ENCODE data around the gene DAO. TPM values are rescaled to one million over a fixed set of nuclear protein-coding genes. Genes with fewer than 3 reads are reported as not detected.

The DAO gene
- polyA plus RNA-seq, 2 donors = not detected

- Histone ChIP-seq H3K27ac (ENCODE audit: low read depth in 2 of 2, low read length in 1 of 2) (no peak overlapping the region), H3K4me3 (ENCODE audit: low read depth in 1 of 2, low read length in 2 of 2) (no peak overlapping the region), H3K27me3 (ENCODE audit: control insufficient read depth in 1 of 2, insufficient read depth in 2 of 2, low read length in 2 of 2) (no peaks in the 10 kb centered on the region), H3K4me1 (ENCODE audit: control insufficient read depth in 2 of 2, insufficient read depth in 2 of 2, low read length in 1 of 2) (peaks cover 0 to 2% of the 10 kb centered on the region in 2 donors), H3K36me3 (ENCODE audit: control insufficient read depth in 2 of 2, insufficient read depth in 2 of 2, low read length in 1 of 2) (no peaks in the 10 kb centered on the region), H3K9me3 (ENCODE audit: control insufficient read depth in 2 of 2, insufficient read depth in 1 of 2, low read depth in 1 of 2, low read length in 1 of 2) (no peaks in the 10 kb centered on the region)
- 94 to 97% methylated on average over 9 of the region's 9 CpGs for WGBS, 2 donors
Measured at GRCh38 chr12:108912361-108912760, 32.5 kb downstream of the DAO start.

- H3K36me3 ChIP-seq (ENCODE audit: control insufficient read depth in 2 of 2, insufficient read depth in 2 of 2, low read length in 1 of 2) = no peaks in the 10 kb centered on the region
- no peaks in the 10 kb centered on the region for H3K9me3 ChIP-seq (ENCODE audit: control insufficient read depth in 2 of 2, insufficient read depth in 1 of 2, low read depth in 1 of 2, low read length in 1 of 2)
- WGBS, 2 donors = 20 to 33% methylated on average over 4 of the region's 4 CpGs
- H3K27me3 ChIP-seq (ENCODE audit: control insufficient read depth in 1 of 2, insufficient read depth in 2 of 2, low read length in 2 of 2) = no peaks in the 10 kb centered on the region
- H3K27ac ChIP-seq (ENCODE audit: low read depth in 2 of 2, low read length in 1 of 2) = no peak overlapping the region
- peaks cover 0 to 2% of the 10 kb centered on the region in 2 donors for H3K4me1 ChIP-seq (ENCODE audit: control insufficient read depth in 2 of 2, insufficient read depth in 2 of 2, low read length in 1 of 2)
- H3K4me3 ChIP-seq (ENCODE audit: low read depth in 1 of 2, low read length in 2 of 2) = no peak overlapping the region
Measured at GRCh38 chr12:108914121-108914531, 34.2 kb downstream of the DAO start.

DNA sequence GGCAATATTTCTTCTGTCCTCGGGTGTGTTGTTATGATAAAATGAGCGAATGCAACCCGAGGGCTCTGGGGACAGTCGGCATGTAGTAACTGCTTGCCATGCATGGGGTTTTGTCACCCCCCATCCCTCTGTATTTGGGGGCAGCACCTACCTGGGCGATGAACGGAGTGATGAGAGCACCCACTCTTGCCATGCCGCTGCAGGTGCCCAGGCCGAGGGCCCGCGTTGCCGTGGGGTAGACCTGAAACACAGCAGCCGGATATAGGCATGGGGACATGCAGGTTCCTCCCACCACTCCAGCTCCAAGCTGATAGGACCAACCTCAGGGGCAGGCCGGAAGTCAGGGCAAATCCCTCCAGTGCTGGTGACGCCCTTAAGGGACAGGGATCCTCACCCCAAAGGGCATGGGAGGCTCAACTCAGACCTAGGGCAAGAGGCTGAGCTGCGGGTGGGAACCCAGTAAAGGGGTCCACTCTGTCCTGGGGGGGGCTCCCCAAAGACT lies 35.8 kb downstream of the DAO start:
- H3K9me3 ChIP-seq (ENCODE audit: control insufficient read depth in 2 of 2, insufficient read depth in 1 of 2, low read depth in 1 of 2, low read length in 1 of 2) = no peaks in the 10 kb centered on the region
- WGBS, 2 donors = 81 to 86% methylated on average over 15 of the region's 15 CpGs
- peaks cover 0 to 2% of the 10 kb centered on the region in 2 donors for H3K4me1 ChIP-seq (ENCODE audit: control insufficient read depth in 2 of 2, insufficient read depth in 2 of 2, low read length in 1 of 2)

DNA sequence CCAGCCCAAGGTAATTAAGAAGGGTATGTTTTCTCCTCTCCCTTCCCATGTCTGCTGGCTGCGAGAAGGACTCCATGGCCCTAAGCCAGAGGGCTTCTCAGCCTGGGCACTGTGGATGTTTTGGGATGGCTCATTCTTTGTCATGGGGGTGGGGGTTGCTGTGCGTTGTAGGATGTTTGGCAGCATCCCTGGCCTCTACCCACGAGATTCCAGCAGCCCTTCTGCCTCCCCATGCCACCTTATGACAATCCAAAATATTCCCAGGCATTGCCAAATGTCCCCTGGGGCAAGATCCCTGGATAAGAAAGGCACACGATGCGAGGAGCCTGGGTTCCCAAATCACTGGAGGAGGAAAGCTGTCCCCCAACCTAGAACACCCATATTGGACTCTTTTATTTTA lies 36.4 kb downstream of the DAO start:
- Histone ChIP-seq H3K36me3 (ENCODE audit: control insufficient read depth in 2 of 2, insufficient read depth in 2 of 2, low read length in 1 of 2) (no peaks in the 10 kb centered on the region), H3K27me3 (ENCODE audit: control insufficient read depth in 1 of 2, insufficient read depth in 2 of 2, low read length in 2 of 2) (no peaks in the 10 kb centered on the region), H3K4me3 (ENCODE audit: low read depth in 1 of 2, low read length in 2 of 2) (no peak overlapping the region), H3K9me3 (ENCODE audit: control insufficient read depth in 2 of 2, insufficient read depth in 1 of 2, low read depth in 1 of 2, low read length in 1 of 2) (no peaks in the 10 kb centered on the region), H3K27ac (ENCODE audit: low read depth in 2 of 2, low read length in 1 of 2) (no peak overlapping the region), H3K4me1 (ENCODE audit: control insufficient read depth in 2 of 2, insufficient read depth in 2 of 2, low read length in 1 of 2) (peaks cover 0 to 2% of the 10 kb centered on the region in 2 donors)
- 50 to 57% methylated on average over 5 of the region's 5 CpGs for WGBS, 2 donors

More for the DNA sequence above, 35.8 kb downstream of the DAO start:
- Histone ChIP-seq H3K4me3 (ENCODE audit: low read depth in 1 of 2, low read length in 2 of 2) (no peak overlapping the region), H3K27me3 (ENCODE audit: control insufficient read depth in 1 of 2, insufficient read depth in 2 of 2, low read length in 2 of 2) (no peaks in the 10 kb centered on the region), H3K27ac (ENCODE audit: low read depth in 2 of 2, low read length in 1 of 2) (no peak overlapping the region), H3K36me3 (ENCODE audit: control insufficient read depth in 2 of 2, insufficient read depth in 2 of 2, low read length in 1 of 2) (no peaks in the 10 kb centered on the region)

GRCh38 chr12:108918206-108918605 lies 38.3 kb downstream of the DAO start:
- 62 to 65% methylated on average over 2 of the region's 2 CpGs for WGBS, 2 donors
- H3K36me3 ChIP-seq (ENCODE audit: control insufficient read depth in 2 of 2, insufficient read depth in 2 of 2, low read length in 1 of 2) = no peaks in the 10 kb centered on the region

DNA sequence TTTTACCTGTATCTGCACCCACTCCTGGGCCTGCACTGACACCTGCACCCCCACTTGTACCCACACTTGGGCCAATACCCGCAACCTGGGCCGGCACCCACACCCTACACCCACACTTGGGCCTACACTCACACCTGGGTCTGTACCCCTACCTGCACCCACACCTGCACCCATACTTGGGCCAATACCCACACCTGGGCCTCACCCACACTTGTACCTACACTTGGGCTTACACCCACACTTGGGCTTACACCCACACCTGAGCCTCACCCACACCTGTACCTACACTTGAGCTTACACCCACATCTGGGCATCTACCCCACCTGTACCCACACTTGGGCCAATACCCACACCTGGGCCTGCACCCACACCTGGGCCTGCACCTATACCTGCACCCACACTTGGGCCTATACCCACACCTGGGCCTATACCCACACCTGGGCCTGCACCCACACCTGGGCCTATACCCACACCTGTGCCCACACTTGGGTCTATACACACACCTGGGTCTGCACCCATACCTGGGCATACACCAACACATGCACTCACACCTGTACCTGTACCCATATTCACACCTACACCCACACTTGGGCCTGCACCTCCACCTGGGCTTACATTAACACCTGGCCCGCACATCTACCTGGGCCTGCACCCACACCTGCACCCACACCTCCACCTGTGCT lies 39.2 kb downstream of the DAO start:
- Histone ChIP-seq H3K27me3 (ENCODE audit: control insufficient read depth in 1 of 2, insufficient read depth in 2 of 2, low read length in 2 of 2) (no peaks in the 10 kb centered on the region), H3K9me3 (ENCODE audit: control insufficient read depth in 2 of 2, insufficient read depth in 1 of 2, low read depth in 1 of 2, low read length in 1 of 2) (peaks cover 3 to 5% of the 10 kb centered on the region in 2 donors), H3K4me3 (ENCODE audit: low read depth in 1 of 2, low read length in 2 of 2) (no peak overlapping the region), H3K36me3 (ENCODE audit: control insufficient read depth in 2 of 2, insufficient read depth in 2 of 2, low read length in 1 of 2) (no peaks in the 10 kb centered on the region), H3K4me1 (ENCODE audit: control insufficient read depth in 2 of 2, insufficient read depth in 2 of 2, low read length in 1 of 2) (no peaks in the 10 kb centered on the region), H3K27ac (ENCODE audit: low read depth in 2 of 2, low read length in 1 of 2) (no peak overlapping the region)
- WGBS, 2 donors = 72 to 92% methylated on average over 3 of the region's 3 CpGs

More at GRCh38 chr12:108918206-108918605, 38.3 kb downstream of the DAO start:
- Histone ChIP-seq H3K27ac (ENCODE audit: low read depth in 2 of 2, low read length in 1 of 2) (no peak overlapping the region), H3K4me1 (ENCODE audit: control insufficient read depth in 2 of 2, insufficient read depth in 2 of 2, low read length in 1 of 2) (no peaks in the 10 kb centered on the region), H3K4me3 (ENCODE audit: low read depth in 1 of 2, low read length in 2 of 2) (no peak overlapping the region), H3K9me3 (ENCODE audit: control insufficient read depth in 2 of 2, insufficient read depth in 1 of 2, low read depth in 1 of 2, low read length in 1 of 2) (peaks cover 3% of the 10 kb centered on the region in 2 donors), H3K27me3 (ENCODE audit: control insufficient read depth in 1 of 2, insufficient read depth in 2 of 2, low read length in 2 of 2) (no peaks in the 10 kb centered on the region)

GRCh38 chr12:108921946-108922345 lies 42.1 kb downstream of the DAO start:
- no peaks in the 10 kb centered on the region for H3K4me1 ChIP-seq (ENCODE audit: control insufficient read depth in 2 of 2, insufficient read depth in 2 of 2, low read length in 1 of 2)
- WGBS, 2 donors = 53 to 54% methylated on average over 3 of the region's 3 CpGs

GRCh38 chr12:108922918-108923317 lies 43.0 kb downstream of the DAO start:
- H3K27me3 ChIP-seq (ENCODE audit: control insufficient read depth in 1 of 2, insufficient read depth in 2 of 2, low read length in 2 of 2) = no peaks in the 10 kb centered on the region
- peaks cover 3 to 5% of the 10 kb centered on the region in 2 donors for H3K9me3 ChIP-seq (ENCODE audit: control insufficient read depth in 2 of 2, insufficient read depth in 1 of 2, low read depth in 1 of 2, low read length in 1 of 2)
- H3K4me1 ChIP-seq (ENCODE audit: control insufficient read depth in 2 of 2, insufficient read depth in 2 of 2, low read length in 1 of 2) = no peaks in the 10 kb centered on the region
- WGBS, 2 donors = 86 to 88% methylated on average over 3 of the region's 3 CpGs
- no peak overlapping the region for H3K27ac ChIP-seq (ENCODE audit: low read depth in 2 of 2, low read length in 1 of 2)
- H3K36me3 ChIP-seq (ENCODE audit: control insufficient read depth in 2 of 2, insufficient read depth in 2 of 2, low read length in 1 of 2) = no peaks in the 10 kb centered on the region
- H3K4me3 ChIP-seq (ENCODE audit: low read depth in 1 of 2, low read length in 2 of 2) = no peak overlapping the region

More at GRCh38 chr12:108921946-108922345, 42.1 kb downstream of the DAO start:
- Histone ChIP-seq H3K27ac (ENCODE audit: low read depth in 2 of 2, low read length in 1 of 2) (no peak overlapping the region), H3K4me3 (ENCODE audit: low read depth in 1 of 2, low read length in 2 of 2) (no peak overlapping the region), H3K9me3 (ENCODE audit: control insufficient read depth in 2 of 2, insufficient read depth in 1 of 2, low read depth in 1 of 2, low read length in 1 of 2) (peaks cover 3 to 5% of the 10 kb centered on the region in 2 donors), H3K27me3 (ENCODE audit: control insufficient read depth in 1 of 2, insufficient read depth in 2 of 2, low read length in 2 of 2) (no peaks in the 10 kb centered on the region), H3K36me3 (ENCODE audit: control insufficient read depth in 2 of 2, insufficient read depth in 2 of 2, low read length in 1 of 2) (no peaks in the 10 kb centered on the region)

GRCh38 chr12:108928695-108929094 lies 48.8 kb downstream of the DAO start:
- no peak overlapping the region for H3K4me3 ChIP-seq (ENCODE audit: low read depth in 1 of 2, low read length in 2 of 2)
- WGBS, 2 donors = 88 to 92% methylated on average over 8 of the region's 8 CpGs

DNA sequence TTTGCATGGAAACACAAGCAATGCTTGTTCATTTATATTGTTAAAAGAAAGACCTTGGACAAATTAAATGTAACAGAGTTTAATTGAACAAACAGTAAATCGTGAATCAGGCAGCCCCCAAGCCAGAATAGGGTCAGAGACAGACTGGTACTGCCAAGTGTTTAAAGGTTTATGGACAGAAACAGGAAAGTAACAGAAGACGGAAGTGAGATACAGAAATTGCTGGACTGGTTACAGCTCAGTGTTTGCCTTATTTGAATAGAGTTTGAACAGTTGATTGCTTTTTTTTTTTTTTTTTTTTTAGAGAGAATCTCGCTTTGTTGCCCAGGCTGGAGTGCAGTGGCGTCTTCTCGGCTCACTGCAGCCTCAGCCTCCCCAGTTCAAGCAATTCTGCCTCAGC lies 50.3 kb downstream of the DAO start:
- Histone ChIP-seq H3K27ac (ENCODE audit: low read depth in 2 of 2, low read length in 1 of 2) (no peak overlapping the region), H3K4me1 (ENCODE audit: control insufficient read depth in 2 of 2, insufficient read depth in 2 of 2, low read length in 1 of 2) (no peaks in the 10 kb centered on the region), H3K27me3 (ENCODE audit: control insufficient read depth in 1 of 2, insufficient read depth in 2 of 2, low read length in 2 of 2) (no peaks in the 10 kb centered on the region), H3K9me3 (ENCODE audit: control insufficient read depth in 2 of 2, insufficient read depth in 1 of 2, low read depth in 1 of 2, low read length in 1 of 2) (no peaks in the 10 kb centered on the region), H3K36me3 (ENCODE audit: control insufficient read depth in 2 of 2, insufficient read depth in 2 of 2, low read length in 1 of 2) (no peaks in the 10 kb centered on the region), H3K4me3 (ENCODE audit: low read depth in 1 of 2, low read length in 2 of 2) (no peak overlapping the region)
- WGBS, 2 donors = 45 to 62% methylated on average over 5 of the region's 5 CpGs

More at GRCh38 chr12:108928695-108929094, 48.8 kb downstream of the DAO start:
- H3K4me1 ChIP-seq (ENCODE audit: control insufficient read depth in 2 of 2, insufficient read depth in 2 of 2, low read length in 1 of 2) = no peaks in the 10 kb centered on the region
- H3K9me3 ChIP-seq (ENCODE audit: control insufficient read depth in 2 of 2, insufficient read depth in 1 of 2, low read depth in 1 of 2, low read length in 1 of 2) = no peaks in the 10 kb centered on the region
- no peak overlapping the region for H3K27ac ChIP-seq (ENCODE audit: low read depth in 2 of 2, low read length in 1 of 2)
- no peaks in the 10 kb centered on the region for H3K27me3 ChIP-seq (ENCODE audit: control insufficient read depth in 1 of 2, insufficient read depth in 2 of 2, low read length in 2 of 2)
- no peaks in the 10 kb centered on the region for H3K36me3 ChIP-seq (ENCODE audit: control insufficient read depth in 2 of 2, insufficient read depth in 2 of 2, low read length in 1 of 2)
